Measurements from ENCODE around the gene PPP4C.

DNA sequence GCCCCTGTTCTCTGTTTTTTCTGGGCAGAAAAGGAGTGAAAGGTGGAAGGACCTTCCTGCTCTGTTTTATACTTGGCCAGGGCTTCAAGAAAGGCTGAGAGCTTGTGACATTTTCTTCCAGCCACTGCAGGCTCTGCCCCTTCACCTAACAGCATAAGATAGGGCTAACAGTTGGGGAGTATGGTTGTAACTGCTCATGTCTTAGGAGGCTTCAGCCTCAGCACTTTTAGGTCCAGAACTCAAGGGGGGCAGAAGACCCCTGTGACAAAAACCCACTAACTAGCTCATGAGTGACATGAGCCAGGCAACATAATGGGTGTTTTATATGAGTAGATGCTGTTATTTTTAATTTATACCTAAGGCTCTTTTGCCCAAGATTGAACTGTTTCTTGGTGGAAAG is 5.3 kb upstream of the PPP4C start:
- TF ChIP-seq SUZ12 (IDR thresholded peaks at IDR 0.05; ENCODE audit: extremely low read depth, insufficient read depth, insufficient read length) = no peak
- TF ChIP-seq YY1 (IDR thresholded peaks at IDR 0.05; ENCODE audit: insufficient read depth, insufficient read length) = no peak
